Endothelial cell of hepatic sinusoid (primary cell): ENCODE measurements around the gene SMG6.
"Not testable (repeated sequence)": the region's sequence is repeated elsewhere in the genome, so short reads cannot be mapped to it uniquely, and the experiment has no call there.

Experiments
- in situ Hi-C: cut with HindIII; loops from 2 replicates; pipeline ENCODE4 v1.10.0; 2017; ENCODE audit warnings: low sequenced_read_pairs

The SMG6 gene

DNA sequence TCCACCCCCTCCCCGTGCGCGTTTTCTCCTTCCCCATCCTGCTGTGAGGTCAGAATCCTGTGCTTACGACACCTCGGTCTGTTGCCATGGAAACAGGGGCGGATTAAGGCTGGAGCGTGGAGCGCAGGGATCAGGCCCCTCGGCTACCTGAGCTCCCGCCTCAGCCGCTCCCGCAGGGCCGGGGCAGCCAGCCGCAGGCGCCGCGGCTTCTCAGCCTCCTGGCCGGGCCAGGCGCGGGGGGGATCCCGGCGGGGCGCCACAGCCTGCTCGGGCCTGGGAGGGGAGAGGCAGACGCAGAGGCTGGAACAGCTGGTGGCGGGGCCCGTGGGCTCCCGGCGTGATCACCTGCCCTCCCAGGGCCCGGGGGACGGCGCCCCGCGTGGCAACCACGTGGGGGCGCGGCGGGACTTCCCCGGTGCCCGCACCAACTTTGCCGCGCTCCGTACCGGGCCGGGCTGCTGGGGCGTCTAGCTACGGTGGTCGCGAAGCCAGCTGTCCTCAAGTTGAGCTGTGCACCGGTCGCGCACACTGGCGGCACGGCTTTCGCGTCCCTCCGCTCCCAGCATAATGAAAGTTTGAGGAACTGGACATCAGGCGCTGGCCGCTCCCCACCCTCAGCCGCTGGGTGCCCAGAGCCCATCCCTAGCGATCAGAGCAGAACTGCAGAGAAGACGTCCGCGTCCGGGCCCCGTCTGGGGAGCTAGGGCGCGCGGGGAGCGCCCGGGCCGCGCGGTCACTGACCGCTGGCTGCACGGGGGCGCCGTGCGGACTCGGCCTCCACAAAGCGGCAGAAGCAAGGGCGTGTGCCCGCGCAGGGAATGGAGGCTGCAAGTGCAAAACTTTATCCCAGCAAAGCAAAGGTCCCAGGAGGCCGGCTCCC, 279.7 kb downstream of the SMG6 start:
- in situ Hi-C loops: no loop called here

DNA sequence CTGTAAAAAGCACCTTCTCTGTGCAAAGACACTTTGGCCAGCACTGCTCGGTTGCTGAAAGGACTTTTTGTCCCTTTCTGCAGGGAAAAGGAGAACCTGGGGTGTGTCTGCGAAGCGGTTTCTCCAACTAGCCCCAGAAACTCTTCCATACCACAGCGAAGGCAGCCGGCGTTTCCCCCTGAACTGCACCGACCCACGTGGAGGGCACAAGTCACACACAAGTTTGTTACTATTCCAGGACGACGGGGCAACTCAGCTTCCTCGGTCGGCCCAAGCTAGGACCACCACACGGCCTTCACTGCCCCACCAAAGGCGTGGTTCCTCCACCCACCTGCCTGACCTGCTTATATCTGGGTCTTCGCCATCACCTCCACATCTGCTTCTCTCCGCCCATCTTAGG, 280.3 kb downstream of the SMG6 start:
- in situ Hi-C loops: no loop called here

DNA sequence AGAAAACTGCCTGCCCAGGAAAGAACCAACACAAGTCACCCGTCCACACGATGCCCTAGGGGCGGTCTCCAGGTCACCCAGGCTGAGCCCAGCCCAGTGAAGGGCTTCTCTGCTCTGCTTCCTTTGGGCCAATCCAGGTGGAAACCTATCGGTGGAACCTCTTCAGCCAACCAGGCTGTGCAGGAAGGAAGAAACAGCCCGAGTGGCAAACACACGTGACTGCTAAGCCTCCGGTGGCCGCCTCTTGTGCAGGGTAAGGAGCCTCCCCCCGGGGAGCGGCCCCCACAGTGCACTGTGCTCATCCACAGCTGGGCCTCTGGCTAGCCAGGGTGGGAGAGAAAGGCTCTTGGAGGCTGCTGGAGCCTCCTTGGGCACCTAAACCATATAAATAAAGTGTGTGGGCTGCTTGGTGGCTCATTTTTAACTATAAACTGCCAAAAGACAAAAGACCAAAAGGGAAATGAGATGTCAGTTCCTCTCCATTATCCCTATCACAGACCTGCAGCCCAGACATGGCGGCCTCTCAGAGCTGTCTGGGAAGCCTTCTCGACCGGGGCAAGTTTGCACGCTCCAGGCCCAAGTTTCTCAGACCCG, 280.8 kb downstream of the SMG6 start:
- in situ Hi-C loops: no loop called here

GRCh38 chr17:2020721-2021120, 282.9 kb downstream of the SMG6 start:
- in situ Hi-C loops: no loop called here

DNA sequence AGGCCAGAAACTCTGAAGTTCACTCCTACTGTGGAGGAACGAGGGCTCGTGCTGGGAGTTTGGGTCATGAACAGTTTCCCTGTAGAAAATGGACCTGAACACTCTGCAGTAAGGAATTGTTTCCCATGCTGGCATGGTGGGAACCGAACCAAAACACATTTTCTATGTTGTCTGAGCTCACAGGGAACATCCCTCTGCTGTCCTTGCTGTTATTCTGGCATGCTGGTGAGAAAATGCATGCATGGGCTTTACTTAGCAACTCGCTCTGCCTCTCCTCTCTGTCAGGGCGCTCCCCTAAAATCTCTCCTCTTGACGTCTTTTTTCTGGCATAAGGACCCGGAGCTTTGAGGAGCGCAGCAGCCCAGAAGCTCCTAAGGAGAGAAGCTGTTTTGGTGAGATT, 283.9 kb downstream of the SMG6 start:
- in situ Hi-C loops: no loop called here

- in situ Hi-C loops: no loop called here
Observed at GRCh38 chr17:2018716-2019510, 284.7 kb downstream of the SMG6 start.

DNA sequence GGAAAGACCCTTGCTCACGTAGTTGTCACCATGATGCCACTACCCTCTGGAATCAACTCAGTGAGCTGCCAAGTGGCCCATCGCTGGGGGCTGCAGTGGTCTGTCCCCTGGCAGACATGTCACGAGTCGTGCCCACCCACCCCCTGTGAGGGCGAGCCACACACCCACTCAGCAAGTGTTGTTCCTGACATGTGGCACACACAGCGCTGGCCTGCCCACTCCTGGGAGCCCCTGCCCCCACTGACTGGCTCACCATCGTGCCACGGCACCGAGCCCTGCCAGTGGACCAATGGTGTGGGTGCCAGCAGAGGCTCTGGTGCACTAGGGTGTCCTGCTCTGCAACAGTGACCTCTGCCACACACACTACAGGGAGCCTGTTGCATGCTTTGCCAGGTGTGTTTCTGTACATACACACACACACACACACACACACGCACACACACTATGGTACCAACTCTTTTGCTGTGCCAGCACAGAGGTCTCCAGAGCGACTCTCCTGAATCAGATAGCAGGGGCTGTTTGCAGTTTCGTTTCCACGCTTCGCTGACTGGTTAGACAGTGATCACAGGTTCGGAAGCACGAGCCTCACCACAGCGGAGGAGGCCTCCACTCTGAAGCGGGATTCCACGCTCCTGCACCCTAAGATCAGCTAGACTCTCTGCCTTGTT, 286.2 kb downstream of the SMG6 start:
- in situ Hi-C loops: no loop called here

- in situ Hi-C loops: no loop called here
Observed at GRCh38 chr17:2016494-2016893, 287.1 kb downstream of the SMG6 start.

- in situ Hi-C loops: no loop called here
Observed at GRCh38 chr17:2015314-2015713, 288.3 kb downstream of the SMG6 start.

DNA sequence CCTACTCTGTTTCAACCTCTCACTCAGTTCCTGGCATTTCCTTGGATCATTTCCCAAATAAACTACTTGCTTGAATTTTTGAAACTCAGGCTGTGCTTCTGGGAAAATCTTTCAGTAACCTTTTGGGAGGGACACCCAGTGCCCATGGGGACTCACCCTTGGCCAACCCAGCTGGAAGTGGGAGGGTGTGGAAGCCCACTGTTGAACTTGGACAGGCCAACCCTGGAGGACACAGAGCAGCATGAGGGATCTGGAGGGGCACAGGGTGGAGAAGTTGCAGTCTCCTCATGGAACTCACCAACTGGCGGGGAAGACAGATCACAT, 289.6 kb downstream of the SMG6 start:
- in situ Hi-C loops: no loop called here

GRCh38 chr17:2013220-2013993, 290.2 kb downstream of the SMG6 start:
- in situ Hi-C loops: not testable (repeated sequence)

DNA sequence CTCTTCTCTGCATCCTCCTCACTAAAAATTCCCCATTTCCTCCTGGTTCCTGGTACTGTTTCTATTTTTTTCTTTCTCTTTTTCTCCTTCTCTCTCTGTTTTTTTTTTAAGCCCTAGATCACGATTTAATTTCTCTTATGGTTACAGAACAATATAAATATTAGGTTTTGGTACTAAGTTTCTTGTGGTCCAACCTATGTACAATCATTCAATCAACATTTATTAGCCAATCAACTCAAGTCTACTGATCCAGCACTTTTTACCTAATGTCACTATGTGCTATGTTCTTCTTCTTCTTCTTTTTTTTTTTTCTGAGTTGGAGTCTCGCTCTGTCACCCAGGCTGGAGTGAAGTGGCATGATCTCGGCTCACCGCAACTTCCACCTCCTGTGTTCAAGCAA, 291.1 kb downstream of the SMG6 start:
- in situ Hi-C loops: no loop called here

DNA sequence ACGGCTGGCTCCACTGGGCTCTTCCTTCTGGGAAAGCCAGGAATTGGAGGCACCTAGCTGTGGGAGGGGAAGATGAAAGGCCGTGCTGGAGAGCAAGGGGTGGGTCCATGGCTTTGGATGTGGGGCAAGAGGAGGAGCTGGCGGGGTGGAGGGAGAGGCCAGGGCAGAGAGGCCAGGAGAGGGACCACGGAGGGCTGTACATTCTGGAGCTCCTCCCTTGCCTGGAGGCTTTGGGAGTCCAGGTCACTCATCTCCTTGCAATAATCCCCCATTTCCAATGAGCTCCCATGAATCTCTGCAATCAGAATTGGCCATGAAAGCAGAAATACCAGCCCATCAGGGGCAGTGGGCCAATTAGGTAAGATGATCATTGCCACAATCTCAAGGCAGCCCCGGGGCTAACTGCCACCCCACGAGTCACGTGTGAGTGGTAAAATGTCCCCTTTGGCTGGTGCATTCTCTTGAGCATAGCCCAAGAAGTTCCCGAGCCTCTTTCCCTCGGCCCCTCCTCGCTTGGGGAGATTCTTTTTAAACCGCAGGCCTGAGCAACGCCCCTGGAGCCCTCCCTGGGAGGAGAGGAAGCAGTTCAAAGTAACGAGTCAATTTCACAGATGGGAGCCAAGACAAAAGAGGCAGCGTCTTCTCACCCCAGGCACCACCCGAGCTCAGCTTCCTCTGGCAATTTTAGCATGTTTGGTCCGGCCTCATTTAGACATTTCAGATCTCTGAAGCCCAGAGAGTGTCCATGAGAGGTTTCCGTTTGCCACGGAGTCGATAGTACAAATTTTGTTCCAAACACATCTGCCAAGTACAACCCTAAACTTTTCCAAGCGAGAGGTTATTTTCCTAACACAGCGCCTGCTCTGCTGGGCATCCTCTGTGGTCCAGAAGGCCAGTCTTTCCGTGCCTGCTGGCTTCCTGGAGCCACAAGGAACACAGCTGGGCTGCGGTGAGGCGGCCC, 291.9 kb downstream of the SMG6 start:
- in situ Hi-C loops: no loop called here
